OCI-M2 (cell line): ENCODE measurements around the gene KSR2.

Source experiments
- DNase-seq: peaks from one replicate; lab custom pipeline; 2025; ENCODE audit not compliant: unreplicated experiment; lab: John Stamatoyannopoulos, UW

Gene KSR2

DNA sequence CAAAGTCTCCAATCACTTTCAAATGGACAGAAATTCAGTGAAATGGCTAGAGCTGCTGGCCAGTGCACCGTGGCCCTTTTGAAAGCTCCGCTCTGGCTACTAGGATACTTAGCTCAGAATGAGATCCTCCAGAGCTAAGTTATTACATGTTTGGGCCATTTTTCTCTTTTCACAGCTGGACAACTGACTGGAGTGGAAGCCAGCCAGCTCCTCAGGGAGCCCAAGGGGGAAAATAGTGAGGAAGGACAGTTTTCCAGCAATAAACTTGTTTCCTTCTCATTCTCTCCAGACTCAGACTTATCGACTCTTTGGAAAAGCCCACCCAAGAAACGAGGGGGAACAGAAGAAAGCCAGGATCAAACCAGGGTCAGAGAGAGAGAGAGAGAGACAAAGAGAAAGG, 266.0 kb downstream of the KSR2 start:
- DNase-seq = no peak

DNA sequence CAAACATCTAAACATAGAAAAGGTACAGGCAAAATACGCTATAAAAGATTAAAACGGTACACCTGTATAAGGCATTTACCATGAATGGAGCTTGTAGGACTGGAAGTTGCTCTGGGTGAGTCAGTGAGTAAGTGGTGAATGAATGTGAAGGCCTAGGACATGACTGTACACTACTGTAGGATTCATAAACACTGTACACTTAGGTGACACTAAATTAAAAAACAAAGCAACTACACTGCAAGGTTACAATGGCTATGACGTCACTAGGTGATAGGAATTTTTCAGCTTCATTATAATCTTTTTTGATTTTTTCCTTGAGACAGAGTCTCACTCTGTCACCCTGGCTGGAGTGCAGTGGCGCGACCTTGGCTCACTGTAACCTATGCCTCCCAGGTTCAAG, 269.2 kb downstream of the KSR2 start:
- DNase-seq = no peak

DNA sequence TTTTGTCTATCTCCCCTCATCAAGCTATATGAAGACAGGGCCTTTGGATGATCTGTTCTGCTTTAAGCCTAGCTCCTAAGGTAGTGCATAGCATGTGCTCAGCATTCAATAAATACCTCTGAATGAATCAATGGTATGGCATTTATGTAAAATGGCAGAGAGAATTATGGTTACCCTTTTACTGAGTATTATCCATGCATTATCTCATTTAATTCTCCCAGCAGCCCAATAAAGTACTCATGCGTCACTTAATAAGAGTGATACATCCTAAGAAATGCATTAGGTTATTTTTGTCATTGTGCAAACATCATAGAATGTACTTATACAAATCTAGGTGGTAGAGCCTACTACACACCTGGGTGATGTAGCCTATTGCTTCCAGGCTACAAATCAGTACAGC, 269.7 kb downstream of the KSR2 start:
- DNase-seq = no peak

DNA sequence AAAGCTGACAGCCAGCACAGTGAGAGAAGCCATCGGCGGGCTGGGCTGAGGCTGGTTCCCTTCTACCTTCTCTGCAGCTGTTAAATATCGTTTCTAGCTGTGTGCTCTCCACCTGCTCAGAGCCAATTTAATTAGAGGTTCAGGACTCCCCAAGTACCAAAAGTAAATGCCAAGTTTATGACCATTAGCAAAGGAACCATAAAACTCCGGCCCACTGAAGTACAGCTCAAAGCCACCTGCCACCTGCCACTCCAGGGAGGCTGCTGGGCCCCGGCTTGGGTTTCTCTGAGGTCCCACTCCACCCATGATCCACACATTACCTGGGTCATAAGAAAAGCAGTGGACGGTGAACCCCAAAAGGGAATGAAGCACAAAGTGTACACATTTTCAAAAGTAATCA, 272.8 kb downstream of the KSR2 start:
- DNase-seq = no peak

DNA sequence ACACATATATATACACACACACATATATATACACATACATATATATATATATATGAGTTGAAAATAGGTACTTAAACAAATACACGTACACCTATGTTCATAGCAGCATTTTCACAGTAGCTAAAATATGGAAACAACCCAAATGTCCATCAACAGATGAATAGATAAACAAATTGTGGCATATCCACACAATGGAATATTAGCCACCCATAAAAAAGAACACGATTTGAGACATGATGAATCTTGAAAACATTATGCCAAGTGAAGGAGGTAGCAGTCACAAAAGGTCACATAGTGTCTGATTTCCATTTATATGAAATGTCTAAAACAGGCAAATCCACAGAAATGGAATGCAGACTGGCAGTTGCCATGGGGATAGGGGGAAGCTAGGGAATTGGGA, 276.3 kb downstream of the KSR2 start:
- DNase-seq = no peak

DNA sequence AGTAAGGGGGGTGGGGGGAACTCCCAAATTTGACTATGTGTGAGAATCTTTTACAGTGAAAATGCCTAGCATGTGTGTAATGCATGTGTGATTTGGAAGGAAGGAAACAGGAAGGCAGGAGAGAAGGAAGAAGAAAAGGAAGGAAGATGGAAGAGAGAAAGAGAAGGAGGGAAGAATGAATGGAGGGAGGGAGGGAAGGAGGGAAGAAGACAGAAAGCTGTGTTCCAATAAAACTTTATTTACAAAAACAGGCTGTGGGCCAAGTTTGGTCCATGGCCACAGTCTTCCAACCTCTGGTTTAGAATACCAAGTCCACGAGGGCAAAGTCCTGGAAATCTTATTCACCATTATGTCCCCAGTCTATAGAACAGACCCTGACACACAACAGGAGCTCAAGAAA, 278.9 kb downstream of the KSR2 start:
- no peak for DNase-seq

DNA sequence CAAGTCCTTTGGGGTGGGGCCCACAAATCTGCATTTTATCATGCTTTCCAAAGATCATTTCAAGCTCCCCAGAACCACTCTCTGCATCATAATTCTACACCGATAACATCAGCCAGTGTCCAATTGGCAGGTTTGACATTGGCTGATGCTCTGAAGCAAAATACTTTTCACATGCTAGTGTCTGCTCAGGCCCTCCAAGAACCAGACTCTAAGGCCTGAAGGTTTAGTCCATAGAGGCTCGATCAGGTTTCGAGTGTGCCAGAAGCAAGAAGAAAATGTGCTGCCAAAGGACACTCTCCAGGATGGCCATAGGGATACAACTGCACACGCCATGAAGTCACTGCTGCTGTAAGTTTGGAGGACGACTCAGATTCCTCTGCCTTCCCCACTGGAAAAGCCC, 280.3 kb downstream of the KSR2 start:
- DNase-seq = no peak

DNA sequence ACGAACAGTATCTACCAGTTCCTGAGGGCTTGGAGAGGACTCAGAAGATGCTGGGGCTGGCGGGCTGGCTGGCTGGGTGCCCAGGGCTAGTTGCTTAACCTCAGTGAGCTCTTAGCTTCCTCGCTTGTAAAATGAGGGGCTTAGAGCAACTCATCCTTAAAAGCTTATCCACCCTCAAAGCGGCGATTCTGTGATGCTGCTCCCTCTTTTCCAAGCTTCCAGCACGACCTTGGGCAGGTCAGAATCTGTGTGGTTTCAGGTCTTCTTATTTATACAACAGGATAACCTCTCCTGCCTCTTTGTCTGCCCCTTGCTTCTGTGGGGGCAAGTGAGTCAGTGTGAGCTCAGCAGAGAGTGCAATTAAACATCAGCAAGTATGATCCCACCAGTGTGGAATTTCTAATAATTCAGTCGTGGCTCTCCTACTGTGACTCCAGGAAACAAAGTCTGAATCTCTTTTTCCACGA, 281.8 kb downstream of the KSR2 start:
- no peak for DNase-seq

DNA sequence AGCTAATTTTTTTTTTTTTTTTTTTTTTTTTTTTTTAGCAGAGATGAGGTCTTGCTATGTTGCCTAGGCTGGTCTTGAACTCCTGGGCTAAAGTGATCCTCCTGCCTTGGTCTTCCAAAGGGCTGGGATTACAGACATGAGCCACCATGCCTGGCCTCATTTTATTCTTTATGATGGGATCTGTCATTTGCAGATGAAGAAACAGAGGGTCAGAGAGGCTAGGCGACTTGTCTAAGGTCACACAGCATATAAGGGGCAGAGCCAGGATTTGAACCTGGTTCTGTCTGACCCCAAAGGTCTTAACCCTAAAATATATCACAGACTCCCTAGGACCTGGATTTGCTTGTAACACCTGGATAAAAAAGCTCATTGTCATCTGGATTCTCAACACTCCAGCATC, 282.6 kb downstream of the KSR2 start:
- DNase-seq = no peak

DNA sequence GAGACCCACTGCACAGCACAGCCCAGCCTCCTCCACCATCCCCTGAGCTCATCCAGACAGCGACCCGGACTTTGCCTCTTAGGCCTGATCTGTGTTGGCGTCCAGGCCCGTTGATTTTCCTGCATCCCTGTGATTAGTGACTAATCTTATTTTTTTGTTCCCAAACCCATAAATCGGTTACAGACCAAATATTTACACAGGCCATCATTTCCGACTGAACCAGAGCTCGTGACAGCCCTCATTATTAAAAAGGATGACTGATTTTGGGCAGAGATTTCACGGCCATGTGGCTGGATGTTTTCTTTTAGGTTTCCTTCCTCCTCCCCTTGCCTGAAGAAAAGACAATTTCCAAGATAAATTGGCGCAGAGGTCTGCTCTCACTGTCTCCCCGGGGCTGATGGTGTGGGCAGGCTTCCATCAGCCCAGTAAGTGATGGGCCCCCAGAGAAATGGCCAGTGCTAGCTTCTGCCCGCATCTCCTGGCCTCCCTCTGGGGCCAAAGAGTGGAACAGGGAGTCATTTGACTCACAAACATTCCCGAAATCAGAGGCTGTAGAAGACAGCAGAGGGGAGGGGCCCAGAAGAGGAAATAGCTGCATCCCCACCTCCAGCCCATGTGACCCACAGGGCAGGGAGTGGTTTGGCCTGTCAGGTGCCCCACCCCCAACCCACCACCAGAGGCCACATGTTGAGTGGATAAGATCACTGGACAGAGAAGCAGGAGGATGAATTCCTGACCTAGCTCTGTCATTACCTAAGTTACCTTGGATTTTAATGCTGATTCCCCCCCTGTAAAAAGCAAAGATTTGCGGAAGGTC, 283.5 kb downstream of the KSR2 start:
- DNase-seq = no peak

DNA sequence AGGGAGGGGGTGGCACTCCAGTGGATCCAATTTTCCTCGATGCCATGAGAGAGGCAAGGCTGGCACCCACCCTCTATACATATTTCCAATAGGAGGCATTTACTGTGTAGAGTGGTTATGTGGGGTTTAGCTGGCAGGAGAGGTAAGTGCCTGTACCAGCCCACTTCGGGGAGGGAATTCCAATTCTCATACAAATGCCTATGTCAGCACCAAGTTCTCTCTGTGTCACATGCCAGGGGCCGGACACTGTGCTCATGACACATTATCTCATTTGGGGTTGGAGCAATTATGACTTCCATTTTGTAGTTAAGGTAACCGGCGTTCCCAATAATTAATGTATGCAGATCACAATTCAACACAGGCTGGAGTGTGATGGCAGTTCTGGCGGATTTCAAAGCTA, 284.3 kb downstream of the KSR2 start:
- no peak for DNase-seq

DNA sequence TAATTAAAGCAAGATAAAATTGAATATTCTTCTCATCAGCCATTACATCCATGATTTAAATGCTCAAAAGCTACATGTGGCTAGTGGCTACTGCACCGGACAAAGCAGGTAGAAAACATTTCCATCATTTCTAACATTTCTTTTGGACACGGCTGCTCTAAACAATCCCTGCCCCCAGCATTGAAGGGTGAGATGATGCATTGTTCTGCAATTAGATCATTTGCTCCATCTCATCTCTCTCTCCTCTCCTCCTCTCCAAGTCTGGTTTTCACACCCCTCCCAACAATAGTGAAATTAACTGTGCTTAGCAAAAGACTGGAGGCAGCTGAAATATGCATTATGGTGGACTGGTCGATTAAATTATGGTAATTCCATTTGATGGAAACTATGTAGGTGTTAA, 288.5 kb downstream of the KSR2 start:
- no peak for DNase-seq

DNA sequence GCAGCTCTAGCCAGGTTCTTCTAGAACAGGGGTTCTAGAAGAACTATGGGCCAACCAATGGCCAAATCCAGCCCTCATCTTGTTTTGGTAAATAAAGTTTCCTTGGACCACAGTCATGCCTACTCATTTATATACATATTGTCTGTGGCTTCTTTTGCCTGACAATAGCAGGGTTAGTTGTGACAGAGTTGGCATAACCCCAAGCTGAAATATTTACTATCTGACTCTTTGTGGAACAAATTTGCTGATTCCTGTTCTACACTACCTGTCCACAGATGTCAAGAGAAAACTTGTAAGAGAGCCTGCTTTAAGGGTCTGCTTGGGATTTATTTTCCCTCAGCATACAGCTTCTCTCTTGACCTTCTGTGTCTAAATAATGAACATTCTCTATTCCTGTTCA, 289.0 kb downstream of the KSR2 start:
- DNase-seq = no peak

DNA sequence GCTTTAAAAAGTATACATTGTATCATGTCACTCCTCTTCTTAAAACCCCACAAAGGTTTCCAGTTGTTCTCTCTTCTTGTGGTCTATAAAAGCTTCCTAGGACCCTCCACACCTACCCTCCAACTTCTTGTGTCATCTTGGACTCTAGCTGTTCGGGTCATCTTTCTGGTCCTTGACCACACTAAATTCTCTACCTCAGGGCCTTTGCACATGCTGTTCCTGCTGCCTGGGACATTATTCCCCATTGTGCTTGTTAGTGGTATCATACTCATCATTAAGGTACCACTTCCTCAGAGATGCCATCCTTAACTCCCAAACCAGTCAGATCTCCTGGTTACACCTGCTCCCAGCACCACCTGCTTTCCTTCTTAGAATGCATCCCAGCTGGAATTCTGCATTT, 294.0 kb downstream of the KSR2 start:
- DNase-seq = no peak

DNA sequence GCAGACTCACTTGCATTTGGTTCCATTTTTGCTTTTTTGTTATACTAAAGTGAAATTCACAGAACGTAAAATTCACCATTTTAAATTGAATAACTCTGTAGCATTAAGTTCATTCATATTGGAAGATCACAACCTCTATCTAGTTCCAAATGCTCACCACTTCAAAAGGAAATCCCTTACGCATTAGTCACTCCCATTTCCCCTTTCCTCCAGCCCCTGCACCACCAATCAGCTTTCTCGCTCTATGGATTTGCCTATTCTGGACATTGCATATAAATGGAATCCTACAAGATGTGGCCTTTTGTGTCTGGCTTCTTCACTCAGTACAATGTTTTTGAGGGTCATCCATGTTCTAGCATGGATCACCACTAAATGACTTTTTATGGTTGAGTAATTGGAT, 294.5 kb downstream of the KSR2 start:
- no peak for DNase-seq

DNA sequence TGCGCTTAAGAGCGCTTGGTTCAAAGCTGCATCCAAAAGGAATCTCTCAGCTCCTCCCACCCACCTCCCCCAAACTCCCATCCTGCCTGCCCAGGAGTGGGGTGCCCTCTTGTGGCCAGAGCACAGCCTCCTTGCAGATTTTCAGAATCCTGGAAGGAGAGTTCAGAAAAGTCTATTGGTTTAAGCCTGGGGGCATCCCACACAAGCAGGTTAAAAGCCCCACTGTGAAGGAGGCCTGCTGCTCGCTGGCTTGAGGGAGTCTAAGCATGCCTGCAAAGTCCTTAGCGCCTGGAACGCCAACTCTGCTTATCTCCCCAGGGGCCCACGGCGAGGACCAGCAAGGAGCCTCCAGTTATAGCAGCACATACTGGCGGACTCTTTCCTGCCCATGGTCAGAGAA, 297.1 kb downstream of the KSR2 start:
- DNase-seq = no peak

DNA sequence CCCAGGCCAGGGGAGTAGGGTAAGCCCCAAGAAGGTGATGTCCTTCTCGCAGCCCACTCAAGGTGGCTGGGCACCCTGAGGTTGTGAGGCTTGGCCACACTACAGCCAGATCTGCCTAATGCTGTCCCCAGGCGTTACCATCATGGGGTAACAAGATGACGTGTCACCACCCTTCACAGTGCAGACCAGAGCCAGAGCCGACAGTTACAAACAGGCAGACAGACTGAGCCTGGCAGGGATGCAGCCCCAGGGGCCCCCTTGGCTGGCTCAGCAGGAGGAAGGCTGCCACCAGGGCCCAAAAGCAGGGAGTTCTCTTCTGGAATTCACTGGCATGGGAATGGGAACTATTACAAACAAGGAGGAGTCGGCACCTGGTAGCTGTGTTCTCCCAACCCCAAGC, 304.6 kb downstream of the KSR2 start:
- no peak for DNase-seq

DNA sequence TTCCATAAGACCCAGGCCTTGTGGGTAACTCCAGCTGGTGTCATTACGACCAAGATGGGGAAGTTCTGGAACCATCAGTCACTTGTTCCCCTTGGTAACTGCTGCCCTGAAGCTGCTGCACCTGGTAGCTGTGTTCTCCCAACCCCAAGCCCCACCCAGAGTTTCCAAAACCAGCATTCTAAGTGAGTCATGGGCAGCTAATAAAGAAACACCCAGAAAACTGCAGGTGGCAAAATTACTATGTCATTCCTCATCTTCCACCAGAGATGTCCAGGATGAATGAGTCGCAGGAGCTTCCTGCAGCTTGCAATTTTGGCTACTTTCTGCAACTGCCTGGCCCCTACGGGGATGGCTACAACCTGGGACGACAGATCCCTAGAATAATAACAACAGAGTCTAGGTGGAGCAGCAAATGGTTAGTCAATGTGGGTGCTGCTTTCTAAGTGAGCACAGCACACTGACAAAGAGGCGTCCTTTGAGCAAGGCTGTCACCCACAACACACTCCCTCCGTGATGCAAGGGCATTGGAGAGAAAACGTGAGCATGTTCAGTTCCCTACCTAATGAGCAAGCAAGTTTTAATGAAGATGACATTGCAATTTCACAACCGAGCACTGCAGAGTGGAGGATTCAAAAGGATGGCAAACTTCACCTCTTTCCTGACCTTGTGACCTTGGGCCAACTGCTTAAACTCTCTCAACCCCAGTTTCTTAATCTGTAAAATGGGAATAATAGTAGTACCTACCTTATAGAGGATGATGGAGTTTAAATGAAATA, 306.0 kb downstream of the KSR2 start:
- DNase-seq = no peak

DNA sequence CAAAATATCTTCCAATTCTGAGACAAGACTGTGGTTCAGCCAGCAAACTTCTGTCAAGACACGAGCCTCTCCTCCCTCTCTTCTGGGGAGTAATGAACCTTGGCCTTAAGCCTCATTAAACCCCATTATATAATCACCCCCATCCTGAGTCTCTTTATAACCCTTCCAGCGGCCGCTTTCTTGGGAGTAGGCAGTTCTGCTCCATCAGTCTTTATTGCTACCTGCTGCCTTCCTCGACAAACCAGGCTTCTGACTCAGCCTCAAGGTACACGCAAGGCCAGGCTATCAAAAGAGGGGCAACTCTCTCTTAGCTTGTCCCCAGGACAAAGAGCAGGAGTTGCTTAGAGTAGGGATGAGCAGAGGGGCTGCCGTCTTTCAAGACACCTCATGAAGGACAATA, 306.6 kb downstream of the KSR2 start:
- no peak for DNase-seq

DNA sequence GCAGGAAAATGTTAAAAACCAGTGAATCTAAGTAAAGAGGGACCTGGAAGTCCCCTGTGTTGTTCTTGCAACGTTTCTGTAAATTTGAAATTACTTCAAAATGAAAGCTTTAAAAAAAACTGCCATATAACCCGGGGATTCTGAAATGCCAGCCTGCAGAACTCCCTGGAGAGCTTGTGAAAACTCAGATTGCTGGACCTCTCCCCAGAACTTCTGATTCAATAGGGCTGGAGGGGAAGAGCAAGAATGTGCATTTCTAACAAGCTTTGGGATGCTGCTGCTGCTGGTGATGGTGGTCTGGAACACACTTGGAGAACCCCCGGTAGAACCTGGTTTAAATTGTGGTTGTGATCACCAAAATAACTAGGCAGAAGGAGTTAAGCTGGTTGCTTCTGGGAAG, 307.3 kb downstream of the KSR2 start:
- DNase-seq = no peak

DNA sequence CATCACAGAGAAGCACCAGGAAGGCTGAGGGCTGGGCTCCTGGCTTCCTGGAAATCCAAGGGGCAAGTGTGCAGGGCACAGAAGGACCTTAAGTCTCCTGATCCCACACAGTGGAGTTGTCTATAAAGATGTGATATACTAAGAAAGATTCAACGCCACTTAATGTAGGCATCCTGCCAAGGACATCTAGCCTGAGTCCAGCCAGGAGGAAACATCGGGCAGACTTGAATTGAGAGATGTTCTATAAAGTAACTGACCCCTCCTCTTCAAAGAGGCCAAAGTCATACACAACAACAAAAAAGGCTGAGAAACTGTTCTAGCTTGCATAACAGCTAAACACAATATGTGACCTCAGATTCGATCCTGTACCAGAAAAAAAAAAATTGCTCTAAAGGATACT, 307.9 kb downstream of the KSR2 start:
- DNase-seq = no peak

DNA sequence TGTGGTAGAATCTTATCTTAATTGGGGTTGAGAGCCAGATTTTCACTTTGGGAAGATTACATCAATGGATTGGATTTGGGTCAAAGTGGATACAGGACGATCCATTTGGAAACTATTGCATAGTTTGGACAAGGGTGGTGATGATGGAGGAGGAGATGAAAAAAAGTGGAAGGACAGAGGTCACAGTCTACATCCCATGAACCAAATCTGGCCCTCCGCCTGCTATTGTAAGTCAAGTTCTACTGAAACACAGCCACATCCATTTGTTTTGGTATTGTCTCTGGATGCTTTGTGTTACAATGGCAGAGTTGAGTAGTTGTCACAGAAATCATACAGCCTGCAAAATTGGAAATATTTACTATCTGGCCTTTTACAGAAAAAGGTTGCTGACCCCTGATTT, 310.6 kb downstream of the KSR2 start:
- DNase-seq = no peak

DNA sequence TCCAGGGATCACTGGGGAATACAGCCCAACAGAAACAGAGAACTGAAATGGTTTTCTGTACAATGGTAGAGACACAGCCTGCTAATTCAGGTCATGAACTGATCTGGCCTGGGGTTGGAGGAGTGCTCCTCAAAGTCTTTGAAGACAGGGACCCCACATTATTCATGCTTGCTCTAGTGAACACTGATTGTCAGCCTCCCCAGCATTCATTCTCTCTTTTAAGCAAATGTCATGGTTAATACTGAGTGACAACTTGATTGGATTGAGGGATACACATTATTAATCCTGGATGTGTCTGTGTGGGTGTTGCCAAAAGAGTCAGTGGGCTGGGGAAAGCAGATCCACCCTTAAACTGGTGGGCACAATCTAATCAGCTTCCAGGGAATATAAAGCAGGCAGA, 319.0 kb downstream of the KSR2 start:
- no peak for DNase-seq
